ENCODE results near the gene UVRAG.

The UVRAG gene

GRCh38 chr11:76131671-76132631, 316.9 kb downstream of the UVRAG start:
- Histone ChIP-seq H3K4me3 (ENCODE audit: low read length) (no peak overlapping the region), H4K5ac (ENCODE audit: low read length) (no peak overlapping the region), H3K79me1 (ENCODE audit: low read length) (no peaks in the 10 kb centered on the region), H2BK15ac (replicated peaks; ENCODE audit: low read depth) (no peak overlapping the region), H3K56ac (ENCODE audit: low read length) (no peak overlapping the region), H2BK5ac (ENCODE audit: low read length) (no peak overlapping the region), H3K4me2 (ENCODE audit: low read length) (no peak overlapping the region), H3K27ac (ENCODE audit: low read depth, low read length) (no peak overlapping the region), H3K79me2 (ENCODE audit: control insufficient read depth, insufficient read depth, low read length) (no peaks in the 10 kb centered on the region), H3K36me3 (ENCODE audit: control insufficient read depth, insufficient read depth, low read length) (no peaks in the 10 kb centered on the region), H3K27me3 (ENCODE audit: insufficient read depth, low read length, poor library complexity) (no peaks in the 10 kb centered on the region), H2AK5ac (ENCODE audit: low read length) (no peak overlapping the region), H3K4me1 (ENCODE audit: control insufficient read depth, low read depth, low read length) (peaks cover 1% of the 10 kb centered on the region), H3K23ac (ENCODE audit: low read length) (no peak overlapping the region), H2BK120ac (ENCODE audit: low read depth, low read length) (no peak overlapping the region), H3K18ac (ENCODE audit: low read length) (no peak overlapping the region), H3K9ac (ENCODE audit: low read length) (no peak overlapping the region), H4K8ac (ENCODE audit: low read depth, low read length) (peak overlapping the region; percentile 40), H3K4ac (ENCODE audit: low read depth, low read length) (no peak overlapping the region)
- no CpG with 5 or more reads among the region's 6 CpGs for WGBS (ENCODE audit: extremely low coverage, insufficient coverage, low lambda C conversion rate)
- DNase-seq: peak; percentile 78

GRCh38 chr11:76134239-76134638, 319.2 kb downstream of the UVRAG start:
- no peak overlapping the region for H2BK15ac ChIP-seq (replicated peaks; ENCODE audit: low read depth)
- no peak overlapping the region for H2AK5ac ChIP-seq (ENCODE audit: low read length)
- no CpG with 5 or more reads among the region's 3 CpGs for WGBS (ENCODE audit: extremely low coverage, insufficient coverage, low lambda C conversion rate)
- H3K27ac ChIP-seq (ENCODE audit: low read depth, low read length): no peak overlapping the region
- H2BK5ac ChIP-seq (ENCODE audit: low read length): no peak overlapping the region
- no peak overlapping the region for H3K4ac ChIP-seq (ENCODE audit: low read depth, low read length)
- H3K4me1 ChIP-seq (ENCODE audit: control insufficient read depth, low read depth, low read length): peaks cover 1% of the 10 kb centered on the region
- H3K23ac ChIP-seq (ENCODE audit: low read length): no peak overlapping the region
- no peak overlapping the region for H3K18ac ChIP-seq (ENCODE audit: low read length)
- no peaks in the 10 kb centered on the region for H3K27me3 ChIP-seq (ENCODE audit: insufficient read depth, low read length, poor library complexity)
- H3K79me1 ChIP-seq (ENCODE audit: low read length): no peaks in the 10 kb centered on the region
- H4K5ac ChIP-seq (ENCODE audit: low read length): no peak overlapping the region
- H3K36me3 ChIP-seq (ENCODE audit: control insufficient read depth, insufficient read depth, low read length): no peaks in the 10 kb centered on the region
- no peak overlapping the region for H2BK120ac ChIP-seq (ENCODE audit: low read depth, low read length)
- H3K9ac ChIP-seq (ENCODE audit: low read length): no peak overlapping the region
- no peak for DNase-seq
- no peak overlapping the region for H3K56ac ChIP-seq (ENCODE audit: low read length)
- no peak overlapping the region for H4K8ac ChIP-seq (ENCODE audit: low read depth, low read length)
- H3K79me2 ChIP-seq (ENCODE audit: control insufficient read depth, insufficient read depth, low read length): no peaks in the 10 kb centered on the region
- H3K4me3 ChIP-seq (ENCODE audit: low read length): no peak overlapping the region
- no peak overlapping the region for H3K4me2 ChIP-seq (ENCODE audit: low read length)

GRCh38 chr11:76135491-76135890, 320.5 kb downstream of the UVRAG start:
- Histone ChIP-seq H3K4ac (ENCODE audit: low read depth, low read length) (no peak overlapping the region), H3K9ac (ENCODE audit: low read length) (no peak overlapping the region), H3K23ac (ENCODE audit: low read length) (no peak overlapping the region), H2BK15ac (replicated peaks; ENCODE audit: low read depth) (no peak overlapping the region), H3K56ac (ENCODE audit: low read length) (no peak overlapping the region), H3K36me3 (ENCODE audit: control insufficient read depth, insufficient read depth, low read length) (no peaks in the 10 kb centered on the region), H2AK5ac (ENCODE audit: low read length) (no peak overlapping the region), H3K4me3 (ENCODE audit: low read length) (no peak overlapping the region), H3K18ac (ENCODE audit: low read length) (no peak overlapping the region), H3K4me2 (ENCODE audit: low read length) (no peak overlapping the region), H4K5ac (ENCODE audit: low read length) (no peak overlapping the region), H3K27me3 (ENCODE audit: insufficient read depth, low read length, poor library complexity) (no peaks in the 10 kb centered on the region), H3K79me2 (ENCODE audit: control insufficient read depth, insufficient read depth, low read length) (no peaks in the 10 kb centered on the region), H3K4me1 (ENCODE audit: control insufficient read depth, low read depth, low read length) (peaks cover 1% of the 10 kb centered on the region), H3K27ac (ENCODE audit: low read depth, low read length) (no peak overlapping the region), H2BK5ac (ENCODE audit: low read length) (no peak overlapping the region), H2BK120ac (ENCODE audit: low read depth, low read length) (no peak overlapping the region), H4K8ac (ENCODE audit: low read depth, low read length) (no peak overlapping the region), H3K79me1 (ENCODE audit: low read length) (no peaks in the 10 kb centered on the region)
- DNase-seq: no peak
- no CpG with 5 or more reads among the region's 5 CpGs for WGBS (ENCODE audit: extremely low coverage, insufficient coverage, low lambda C conversion rate)

GRCh38 chr11:76139314-76139713, 324.3 kb downstream of the UVRAG start:
- Histone ChIP-seq H3K18ac (ENCODE audit: low read length) (no peak overlapping the region), H3K79me1 (ENCODE audit: low read length) (no peaks in the 10 kb centered on the region), H3K79me2 (ENCODE audit: control insufficient read depth, insufficient read depth, low read length) (no peaks in the 10 kb centered on the region), H3K36me3 (ENCODE audit: control insufficient read depth, insufficient read depth, low read length) (no peaks in the 10 kb centered on the region), H3K4me1 (ENCODE audit: control insufficient read depth, low read depth, low read length) (no peaks in the 10 kb centered on the region), H3K4ac (ENCODE audit: low read depth, low read length) (no peak overlapping the region), H3K27me3 (ENCODE audit: insufficient read depth, low read length, poor library complexity) (no peaks in the 10 kb centered on the region), H2BK120ac (ENCODE audit: low read depth, low read length) (no peak overlapping the region), H3K4me2 (ENCODE audit: low read length) (no peak overlapping the region), H4K5ac (ENCODE audit: low read length) (no peak overlapping the region), H2AK5ac (ENCODE audit: low read length) (no peak overlapping the region), H3K56ac (ENCODE audit: low read length) (peak overlapping the region; percentile 17), H2BK5ac (ENCODE audit: low read length) (no peak overlapping the region), H3K4me3 (ENCODE audit: low read length) (no peak overlapping the region), H4K8ac (ENCODE audit: low read depth, low read length) (no peak overlapping the region), H3K9ac (ENCODE audit: low read length) (no peak overlapping the region), H2BK15ac (replicated peaks; ENCODE audit: low read depth) (no peak overlapping the region), H3K27ac (ENCODE audit: low read depth, low read length) (no peak overlapping the region), H3K23ac (ENCODE audit: low read length) (no peak overlapping the region)
- no peak for DNase-seq
- WGBS (ENCODE audit: extremely low coverage, insufficient coverage, low lambda C conversion rate): no CpG with 5 or more reads among the region's 2 CpGs

GRCh38 chr11:76140912-76141574, 326.0 kb downstream of the UVRAG start:
- Histone ChIP-seq H3K36me3 (ENCODE audit: control insufficient read depth, insufficient read depth, low read length) (no peaks in the 10 kb centered on the region), H4K5ac (ENCODE audit: low read length) (no peak overlapping the region), H3K79me2 (ENCODE audit: control insufficient read depth, insufficient read depth, low read length) (no peaks in the 10 kb centered on the region), H3K4me1 (ENCODE audit: control insufficient read depth, low read depth, low read length) (no peaks in the 10 kb centered on the region), H4K8ac (ENCODE audit: low read depth, low read length) (no peak overlapping the region), H2BK15ac (replicated peaks; ENCODE audit: low read depth) (no peak overlapping the region), H3K27me3 (ENCODE audit: insufficient read depth, low read length, poor library complexity) (no peaks in the 10 kb centered on the region), H3K9ac (ENCODE audit: low read length) (no peak overlapping the region), H3K23ac (ENCODE audit: low read length) (no peak overlapping the region), H3K56ac (ENCODE audit: low read length) (no peak overlapping the region), H2BK5ac (ENCODE audit: low read length) (no peak overlapping the region), H3K4me3 (ENCODE audit: low read length) (no peak overlapping the region), H3K18ac (ENCODE audit: low read length) (no peak overlapping the region), H3K4me2 (ENCODE audit: low read length) (no peak overlapping the region), H3K4ac (ENCODE audit: low read depth, low read length) (no peak overlapping the region), H3K27ac (ENCODE audit: low read depth, low read length) (no peak overlapping the region), H2AK5ac (ENCODE audit: low read length) (no peak overlapping the region), H2BK120ac (ENCODE audit: low read depth, low read length) (no peak overlapping the region), H3K79me1 (ENCODE audit: low read length) (no peaks in the 10 kb centered on the region)
- no peak for DNase-seq
- no CpG with 5 or more reads among the region's 22 CpGs for WGBS (ENCODE audit: extremely low coverage, insufficient coverage, low lambda C conversion rate)
